Stimulated activated CD8-positive, alpha-beta memory T cell treated with anti-CD3 and anti-CD28 coated beads, Interleukin-7, amount 100 ng/mL, for 4 hours (primary cell): ENCODE measurements around the gene FAM184A.
"Not testable (repeated sequence)": the region's sequence is repeated elsewhere in the genome, so short reads cannot be mapped to it uniquely, and the experiment has no call there.

Experiments used
- DNase-seq, 2 donors: peaks; one replicate each; pipeline ENCODE4 v3.0.0-alpha.2; 2020; ENCODE audit warnings: low read depth in 2 of 2

The FAM184A gene, protein sequence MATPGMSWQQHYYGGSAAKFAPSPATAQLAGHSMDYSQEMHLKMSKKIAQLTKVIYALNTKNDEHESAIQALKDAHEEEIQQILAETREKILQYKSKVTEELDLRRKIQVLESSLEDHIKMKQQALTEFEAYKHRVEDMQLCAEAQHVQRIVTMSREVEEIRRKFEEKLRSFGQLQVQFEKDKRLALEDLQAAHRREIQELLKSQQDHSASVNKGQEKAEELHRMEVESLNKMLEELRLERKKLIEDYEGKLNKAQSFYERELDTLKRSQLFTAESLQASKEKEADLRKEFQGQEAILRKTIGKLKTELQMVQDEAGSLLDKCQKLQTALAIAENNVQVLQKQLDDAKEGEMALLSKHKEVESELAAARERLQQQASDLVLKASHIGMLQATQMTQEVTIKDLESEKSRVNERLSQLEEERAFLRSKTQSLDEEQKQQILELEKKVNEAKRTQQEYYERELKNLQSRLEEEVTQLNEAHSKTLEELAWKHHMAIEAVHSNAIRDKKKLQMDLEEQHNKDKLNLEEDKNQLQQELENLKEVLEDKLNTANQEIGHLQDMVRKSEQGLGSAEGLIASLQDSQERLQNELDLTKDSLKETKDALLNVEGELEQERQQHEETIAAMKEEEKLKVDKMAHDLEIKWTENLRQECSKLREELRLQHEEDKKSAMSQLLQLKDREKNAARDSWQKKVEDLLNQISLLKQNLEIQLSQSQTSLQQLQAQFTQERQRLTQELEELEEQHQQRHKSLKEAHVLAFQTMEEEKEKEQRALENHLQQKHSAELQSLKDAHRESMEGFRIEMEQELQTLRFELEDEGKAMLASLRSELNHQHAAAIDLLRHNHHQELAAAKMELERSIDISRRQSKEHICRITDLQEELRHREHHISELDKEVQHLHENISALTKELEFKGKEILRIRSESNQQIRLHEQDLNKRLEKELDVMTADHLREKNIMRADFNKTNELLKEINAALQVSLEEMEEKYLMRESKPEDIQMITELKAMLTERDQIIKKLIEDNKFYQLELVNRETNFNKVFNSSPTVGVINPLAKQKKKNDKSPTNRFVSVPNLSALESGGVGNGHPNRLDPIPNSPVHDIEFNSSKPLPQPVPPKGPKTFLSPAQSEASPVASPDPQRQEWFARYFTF

DNA sequence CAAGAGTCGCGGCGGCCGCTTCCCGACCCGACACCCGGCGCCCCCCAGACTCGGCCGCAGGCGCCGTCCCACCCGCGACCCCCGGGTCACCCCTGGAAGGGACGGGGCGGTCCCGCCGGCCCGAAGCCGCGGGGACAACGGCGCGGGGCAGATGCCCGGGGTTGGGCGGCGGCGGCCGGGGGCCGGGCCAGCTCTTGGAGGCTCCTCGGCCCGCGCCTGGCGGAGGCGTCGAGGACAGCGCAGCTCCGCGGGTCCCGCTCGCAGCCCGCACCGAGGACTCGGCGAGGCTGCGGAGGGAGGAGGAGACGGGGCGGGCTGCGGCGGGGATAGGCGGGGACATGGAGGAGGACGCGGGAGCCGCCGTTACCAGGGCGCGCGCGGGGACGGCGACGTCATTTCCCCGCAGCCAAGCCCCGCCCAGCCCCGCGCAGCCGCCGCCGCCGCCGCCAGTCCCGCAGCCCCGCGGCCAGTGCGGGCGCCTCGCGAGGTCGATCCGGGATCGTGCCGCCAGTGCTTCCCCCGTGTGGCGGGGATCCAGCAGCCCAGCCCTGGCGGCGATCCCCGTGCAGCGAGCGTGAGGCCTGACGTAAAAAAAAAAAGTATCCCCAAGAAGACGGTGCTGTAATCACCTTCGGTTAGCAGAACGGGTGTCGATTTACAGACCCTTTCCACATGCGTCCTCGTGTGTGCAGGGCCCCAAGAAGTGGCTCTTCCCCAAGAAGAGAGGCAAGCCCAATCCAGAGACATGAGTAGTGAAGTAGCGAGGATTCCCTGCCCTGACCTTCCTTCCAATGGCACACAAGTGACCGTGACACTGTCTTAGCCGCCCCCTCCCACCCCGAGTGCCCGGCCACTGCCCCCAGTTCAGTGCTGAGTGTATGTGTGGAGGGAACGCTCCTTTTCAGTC is at the start of gene FAM184A:
Gene FAM184A, minus strand, starts transcription at position 289 of the 907 bp plus-strand sequence. CDS start 365 bp downstream, outside the sequence.
- DNase-seq: peak; percentile 22 to 65

DNA sequence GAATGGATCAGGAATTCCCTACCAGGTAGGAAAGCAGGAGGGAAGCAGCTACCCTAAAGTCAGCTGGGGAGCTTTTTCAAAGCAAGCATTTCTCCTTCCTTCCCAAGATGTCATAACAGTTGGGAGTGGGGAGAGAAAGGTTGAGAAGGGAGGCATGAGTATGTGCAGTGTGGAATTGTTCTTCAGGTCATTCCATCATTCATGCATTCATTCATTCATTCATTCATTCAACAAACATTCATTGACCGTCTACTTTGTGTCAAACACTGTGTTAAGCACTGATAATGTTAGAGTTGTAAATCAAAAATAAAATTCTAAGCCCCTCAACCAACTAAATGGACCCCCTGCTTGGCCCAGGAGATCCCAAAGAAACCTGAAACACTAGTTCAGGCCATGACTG is 49.2 kb upstream of the FAM184A start:
- no peak for DNase-seq

- no peak for DNase-seq
Measured at GRCh38 chr6:119126826-119127225, 48.4 kb upstream of the FAM184A start.

DNA sequence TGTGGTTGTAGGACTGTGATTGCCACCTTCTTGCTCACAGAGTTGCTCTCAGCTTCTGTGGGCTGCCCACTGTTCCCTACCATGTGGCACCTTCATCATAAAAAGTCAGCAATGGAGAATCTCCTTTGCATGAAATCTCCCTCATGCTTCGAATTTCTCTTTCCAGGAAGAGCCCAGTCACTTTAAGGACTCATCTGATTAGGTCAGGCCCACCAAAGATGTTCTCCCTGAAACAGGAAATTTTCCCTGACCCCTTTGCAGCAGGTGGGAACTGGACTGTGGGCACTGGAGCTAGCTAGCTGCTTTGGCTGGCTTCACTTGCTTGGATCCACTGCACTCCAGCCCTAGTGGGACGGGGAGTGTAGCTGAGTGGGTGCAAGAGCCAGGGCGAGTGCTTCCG is 47.7 kb upstream of the FAM184A start:
- no peak for DNase-seq

DNA sequence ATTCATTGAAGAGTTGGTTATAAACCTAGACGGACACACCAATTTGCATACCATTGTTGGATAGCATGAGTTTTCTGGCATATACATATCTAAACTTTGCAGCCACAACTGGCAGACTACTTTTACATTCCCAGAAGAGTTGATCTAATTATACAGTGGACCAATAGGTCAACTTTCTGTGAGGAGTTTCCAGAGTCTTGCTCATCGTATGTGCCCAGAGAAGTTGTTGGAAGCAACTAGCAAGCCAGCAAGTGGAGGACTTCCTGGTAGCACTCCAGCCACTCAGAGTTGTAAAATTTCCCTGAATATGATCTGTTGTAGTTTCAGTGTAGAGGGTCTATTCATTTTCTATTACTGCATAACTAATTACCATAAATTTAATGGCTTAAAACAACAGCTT is 47.1 kb upstream of the FAM184A start:
- no peak for DNase-seq

GRCh38 chr6:119124079-119124824 is 45.8 kb upstream of the FAM184A start:
- no peak for DNase-seq

- DNase-seq: no peak
Measured at GRCh38 chr6:119122336-119122735, 43.9 kb upstream of the FAM184A start.

- DNase-seq: no peak
Measured at GRCh38 chr6:119121367-119121766, 42.9 kb upstream of the FAM184A start.

GRCh38 chr6:119119989-119120388 is 41.5 kb upstream of the FAM184A start:
- DNase-seq: no peak

GRCh38 chr6:119119062-119119461 is 40.6 kb upstream of the FAM184A start:
- not testable (repeated sequence) for DNase-seq

- no peak for DNase-seq
Measured at GRCh38 chr6:119116712-119117281, 38.3 kb upstream of the FAM184A start.

DNA sequence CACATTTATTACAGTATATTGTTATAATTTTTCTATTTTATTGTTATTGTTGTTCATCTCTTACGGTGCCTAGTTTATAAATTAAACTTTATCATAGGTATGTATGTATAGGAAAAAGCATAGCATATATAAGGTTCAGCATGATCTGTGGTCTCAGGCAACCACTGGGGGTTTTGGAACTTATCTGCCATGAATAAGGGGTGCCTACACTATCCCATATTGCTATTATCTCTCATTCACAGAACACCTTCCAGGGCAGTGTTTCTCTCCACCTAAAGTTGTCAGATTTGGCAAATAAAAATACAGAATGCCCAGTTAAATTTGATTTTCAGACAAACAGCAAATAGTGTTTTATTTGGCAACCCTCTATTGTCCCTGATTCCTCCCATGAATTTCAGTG is 35.5 kb upstream of the FAM184A start:
- no peak for DNase-seq

GRCh38 chr6:119112812-119113530 is 34.5 kb upstream of the FAM184A start:
- no peak for DNase-seq

GRCh38 chr6:119110601-119111548 is 32.4 kb upstream of the FAM184A start:
- no peak for DNase-seq

DNA sequence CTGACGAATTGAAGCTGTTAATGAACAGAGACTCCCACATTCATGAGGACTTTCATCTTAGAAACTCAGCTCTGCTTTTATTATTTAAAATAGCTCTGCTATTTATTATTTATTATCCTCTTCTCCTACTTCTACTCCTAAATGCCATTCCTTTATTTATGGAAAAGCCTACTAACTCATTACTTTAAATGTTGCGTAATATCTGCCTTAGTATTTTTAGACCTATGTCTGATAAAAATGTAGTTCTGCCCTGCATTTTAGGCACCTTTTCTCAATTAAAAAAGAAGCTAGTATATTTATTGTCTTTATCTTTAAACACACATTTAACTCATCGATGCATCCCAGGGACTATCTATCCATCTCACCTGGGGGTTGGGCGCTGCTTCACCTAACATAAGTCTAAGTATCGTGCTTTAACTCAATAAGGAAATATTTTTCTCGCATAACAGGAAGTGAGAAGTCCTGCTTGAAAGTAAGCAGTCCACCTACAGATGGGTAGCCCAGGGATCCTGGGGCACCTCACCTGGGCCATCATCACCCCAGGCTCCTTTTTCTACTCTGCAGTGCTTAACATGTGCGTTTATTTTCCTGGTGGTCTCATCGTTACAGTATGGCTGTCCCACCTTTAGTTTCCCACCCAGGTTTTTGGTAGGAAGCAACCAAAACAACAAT is 31.3 kb upstream of the FAM184A start:
- no peak for DNase-seq

- no peak for DNase-seq
Measured at GRCh38 chr6:119108076-119108475, 29.6 kb upstream of the FAM184A start.

- no peak for DNase-seq
Measured at GRCh38 chr6:119105282-119105681, 26.8 kb upstream of the FAM184A start.

DNA sequence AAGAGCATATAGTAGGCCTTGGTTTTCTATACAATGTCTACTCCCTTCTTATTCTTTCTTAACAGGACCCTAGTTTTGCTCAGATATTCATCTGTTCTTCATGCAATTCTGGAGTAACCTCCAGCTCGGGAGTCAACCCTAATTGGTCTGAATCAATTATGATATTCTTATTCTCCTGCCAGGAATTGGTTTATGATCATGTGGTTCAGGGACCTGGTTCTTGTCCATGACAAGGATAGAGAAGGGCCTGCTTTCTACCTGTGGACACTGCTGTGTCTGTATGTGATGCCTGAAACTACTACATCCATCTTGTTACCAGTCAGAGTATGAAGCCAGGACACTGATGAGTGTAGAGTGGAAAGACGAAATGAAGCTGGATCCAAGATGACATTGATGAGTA is 24.4 kb upstream of the FAM184A start:
- DNase-seq: no peak
